A673 (cell line): ENCODE results near the gene TFDP1. TPM values are rescaled to one million over a fixed set of nuclear protein-coding genes. Genes with fewer than 3 reads are reported as not detected.
A peak's percentile ranks its signal among the peaks of the same experiment; 100 is the strongest.

Experiments
- BruUV-seq: library from RNA; stranded (reverse); fragments of 400-500 nt; replicated peaks from 2 replicates; lab custom pipeline; 2021; lab: Mats Ljungman, UMichigan
- CTCF ChIA-PET: fragments of 300-600 bp; sonication (Branson Sonifier 250); formaldehyde crosslinking; loops from one replicate; lab custom pipeline; 2022; ENCODE audit warnings: antibody characterized with exemption; lab: Charles Lee
- POLR2A ChIA-PET: fragments of 300-600 bp; sonication (Branson Sonifier 250); formaldehyde crosslinking; loops from one replicate; lab custom pipeline; 2022; ENCODE audit warnings: antibody characterized with exemption; ENCODE audit not compliant: low non-redundant PET; lab: Charles Lee
- DNase-seq: peaks from one replicate; pipeline ENCODE4 v3.0.0-alpha.2; 2015; ENCODE audit warnings: low spot score
- H3K27ac ChIP-seq: fragments of 200-600 bp; sonication (generic); 2 replicates; pipeline ENCODE4 v1.5.1; 2016; ENCODE audit warnings: mixed run types, low read depth, mild to moderate bottlenecking, mixed read lengths, antibody characterized with exemption, low read length; ENCODE audit not compliant: poor library complexity, severe bottlenecking
- H3K27me3 ChIP-seq: fragments of 200-600 bp; sonication (generic); replicated peaks from 2 replicates; pipeline ENCODE4 v1.6.1; 2017; ENCODE audit warnings: mixed run types, low read depth, mild to moderate bottlenecking, mixed read lengths, antibody characterized with exemption, low read length; ENCODE audit not compliant: insufficient read depth, poor library complexity
- H3K36me3 ChIP-seq: fragments of 200-600 bp; sonication (generic); 2 replicates; pipeline ENCODE4 v1.6.1; 2016; ENCODE audit warnings: mixed run types, mild to moderate bottlenecking, mixed read lengths, antibody characterized with exemption, low read length; ENCODE audit not compliant: insufficient read depth, poor library complexity, severe bottlenecking
- H3K4me1 ChIP-seq: fragments of 200-600 bp; sonication (generic); 2 replicates; pipeline ENCODE4 v1.6.1; 2017; ENCODE audit warnings: mixed run types, mild to moderate bottlenecking, mixed read lengths, antibody characterized with exemption, low read length; ENCODE audit not compliant: insufficient read depth, poor library complexity, severe bottlenecking
- H3K4me3 ChIP-seq: fragments of 200-600 bp; sonication (generic); 2 replicates; pipeline ENCODE4 v1.5.1; 2016; ENCODE audit warnings: low read depth, mixed run types, mild to moderate bottlenecking, mixed read lengths, low read length; ENCODE audit not compliant: poor library complexity, severe bottlenecking
- H3K9me3 ChIP-seq: fragments of 200-600 bp; sonication (generic); 2 replicates; pipeline ENCODE4 v1.6.1; 2016; ENCODE audit warnings: mixed run types, low read depth, mild to moderate bottlenecking, mixed read lengths, antibody characterized with exemption, low read length; ENCODE audit not compliant: poor library complexity, severe bottlenecking
- EZH2 ChIP-seq: fragments of 200-600 bp; sonication (generic); IDR thresholded peaks from 2 replicates; pipeline ENCODE4 v1.6.1; 2017; ENCODE audit warnings: borderline replicate concordance, low read depth, mild to moderate bottlenecking, mixed read lengths, antibody characterized with exemption, low read length; ENCODE audit not compliant: poor library complexity, severe bottlenecking
- intact Hi-C: fragments of 100-400 bp; cut with micrococcal nuclease; formaldehyde crosslinking; loops from one replicate; pipeline ENCODE4 v1.10.0; 2022; ENCODE audit not compliant: unreplicated experiment
- total RNA-seq: library from RNA; stranded (reverse); gene quantifications from 2 replicates; pipeline ENCODE4 v1.2.3, GENCODE V29; 2021
- TF ChIP-seq, protein P1 (sequence below): fragments of 300-800, 200-600 bp; sonication (generic); conservative IDR thresholded peaks from 2 replicates; pipeline ENCODE4 v1.5.1; 2017; ENCODE audit warnings: low read depth, mild to moderate bottlenecking, antibody characterized with exemption, low read length, moderate library complexity, mixed read lengths

TFDP1 gene
- total RNA-seq, 1 experiment from 2014 or later, result 153 TPM

DNA sequence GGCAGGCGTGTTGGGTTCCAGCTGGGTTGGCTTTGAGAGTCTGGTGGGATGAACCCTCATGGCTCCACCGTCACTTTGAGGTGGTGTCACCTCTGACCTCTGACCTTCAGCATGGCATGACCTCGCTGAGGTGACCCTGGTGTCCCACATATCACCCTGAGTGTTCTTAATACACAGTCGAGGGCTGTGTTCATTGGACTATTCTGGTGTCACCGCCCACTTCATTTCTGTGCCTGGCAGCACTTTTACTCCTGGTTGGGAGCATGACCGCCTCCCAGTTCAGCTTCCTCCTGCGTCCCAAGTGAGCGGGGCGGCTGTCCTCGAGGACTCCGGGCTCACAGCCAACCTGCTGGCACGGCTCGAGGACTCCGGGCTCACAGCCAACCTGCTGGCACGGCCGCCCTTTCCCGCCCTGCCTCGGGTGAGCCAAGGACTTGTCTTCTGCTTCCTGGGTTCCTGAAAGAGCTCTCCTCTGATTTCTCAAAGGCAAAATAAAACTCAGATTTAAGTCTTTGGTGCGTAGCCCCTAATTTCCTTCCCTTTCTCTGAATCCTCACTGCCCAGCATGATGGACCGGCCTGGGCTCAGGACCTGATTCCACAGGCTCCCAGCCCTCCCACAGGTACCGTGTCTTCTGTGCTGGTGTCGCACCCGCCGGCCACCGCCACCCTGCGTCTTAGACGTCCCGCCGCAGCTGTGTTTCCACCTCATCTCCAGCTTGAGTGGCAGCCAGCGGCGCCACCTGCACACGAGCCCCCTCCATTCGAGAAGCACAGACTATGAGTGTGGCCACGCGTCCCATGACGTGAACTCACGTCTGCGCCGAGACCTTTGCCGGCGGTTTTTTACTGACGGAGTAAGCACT is 63.0 kb downstream of the TFDP1 start:
- TF ChIP-seq, protein P1, sequence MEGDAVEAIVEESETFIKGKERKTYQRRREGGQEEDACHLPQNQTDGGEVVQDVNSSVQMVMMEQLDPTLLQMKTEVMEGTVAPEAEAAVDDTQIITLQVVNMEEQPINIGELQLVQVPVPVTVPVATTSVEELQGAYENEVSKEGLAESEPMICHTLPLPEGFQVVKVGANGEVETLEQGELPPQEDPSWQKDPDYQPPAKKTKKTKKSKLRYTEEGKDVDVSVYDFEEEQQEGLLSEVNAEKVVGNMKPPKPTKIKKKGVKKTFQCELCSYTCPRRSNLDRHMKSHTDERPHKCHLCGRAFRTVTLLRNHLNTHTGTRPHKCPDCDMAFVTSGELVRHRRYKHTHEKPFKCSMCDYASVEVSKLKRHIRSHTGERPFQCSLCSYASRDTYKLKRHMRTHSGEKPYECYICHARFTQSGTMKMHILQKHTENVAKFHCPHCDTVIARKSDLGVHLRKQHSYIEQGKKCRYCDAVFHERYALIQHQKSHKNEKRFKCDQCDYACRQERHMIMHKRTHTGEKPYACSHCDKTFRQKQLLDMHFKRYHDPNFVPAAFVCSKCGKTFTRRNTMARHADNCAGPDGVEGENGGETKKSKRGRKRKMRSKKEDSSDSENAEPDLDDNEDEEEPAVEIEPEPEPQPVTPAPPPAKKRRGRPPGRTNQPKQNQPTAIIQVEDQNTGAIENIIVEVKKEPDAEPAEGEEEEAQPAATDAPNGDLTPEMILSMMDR, result no peak
- TF ChIP-seq EZH2, result no peak
- Histone ChIP-seq H3K36me3 (peaks cover under 1% of the 10 kb centered on the region), H3K27me3 (no peaks in the 10 kb centered on the region), H3K27ac (peak overlapping the region; percentile 35), H3K4me1 (peaks cover 18% of the 10 kb centered on the region), H3K9me3 (no peaks in the 10 kb centered on the region), H3K4me3 (no peak overlapping the region)
- BruUV-seq, result no TSS peak
- ChIA-PET POLR2A (no interaction called here), CTCF (no interaction called here)
- intact Hi-C loops, result no loop called here
- DNase-seq, result peak; percentile 83

DNA sequence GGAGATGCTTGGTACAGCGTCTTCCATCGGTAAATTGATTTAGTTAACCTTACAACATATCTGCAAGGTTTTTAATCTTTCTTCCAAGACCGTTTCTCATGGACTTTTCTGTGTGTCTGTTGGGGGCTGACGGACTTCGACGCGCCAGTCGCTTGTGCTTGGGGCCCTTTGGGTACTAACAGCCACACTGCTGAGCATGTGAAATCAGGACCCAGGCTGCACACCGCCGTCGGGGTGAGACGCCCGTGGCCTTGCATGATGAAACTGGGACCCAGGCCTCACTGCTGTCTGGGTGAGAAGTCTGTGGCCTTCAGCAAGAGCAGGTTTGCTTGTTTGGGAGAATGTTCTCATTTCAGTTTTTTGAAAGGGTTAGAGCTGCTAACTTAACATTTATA is 63.7 kb downstream of the TFDP1 start:
- ChIA-PET POLR2A (no interaction called here), CTCF (no interaction called here)
- intact Hi-C loops, result no loop called here
- Histone ChIP-seq H3K27ac (peak overlapping the region; percentile 35), H3K9me3 (no peaks in the 10 kb centered on the region), H3K4me1 (peaks cover 23% of the 10 kb centered on the region), H3K36me3 (no peaks in the 10 kb centered on the region), H3K4me3 (no peak overlapping the region), H3K27me3 (no peaks in the 10 kb centered on the region)
- no TSS peak for BruUV-seq
- DNase-seq, result no peak
- no peak for TF ChIP-seq EZH2
- TF ChIP-seq, protein P1, result no peak

DNA sequence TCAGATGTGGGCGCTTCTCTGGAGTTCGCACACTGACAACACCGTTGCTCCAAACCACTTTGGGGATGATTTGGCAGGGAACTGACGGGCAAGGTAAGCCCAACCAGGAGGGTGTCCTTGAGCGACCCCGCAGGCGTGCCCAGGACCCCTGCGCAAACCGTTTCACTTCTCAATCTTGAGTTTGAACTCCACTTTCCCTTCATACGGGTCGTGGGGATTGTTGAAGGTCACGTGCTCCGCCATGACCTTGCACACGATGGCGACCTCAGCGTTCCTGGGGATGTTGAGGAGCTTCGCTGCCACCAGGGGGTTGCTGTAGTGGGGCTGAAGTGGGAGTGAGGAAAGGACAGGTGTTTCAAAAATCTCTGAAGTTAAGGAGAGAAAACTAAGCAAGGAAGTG is 64.7 kb downstream of the TFDP1 start:
- no peak for DNase-seq
- intact Hi-C loops, result no loop called here
- Histone ChIP-seq H3K9me3 (no peaks in the 10 kb centered on the region), H3K27me3 (no peaks in the 10 kb centered on the region), H3K4me1 (peaks cover 32% of the 10 kb centered on the region), H3K36me3 (no peaks in the 10 kb centered on the region), H3K27ac (no peak overlapping the region), H3K4me3 (no peak overlapping the region)
- TF ChIP-seq, protein P1, result no peak
- TF ChIP-seq EZH2, result no peak
- ChIA-PET POLR2A (no interaction called here), CTCF (no interaction called here)
- no TSS peak for BruUV-seq
